ENCODE data around the gene NCBP2. TPM values are rescaled to one million over a fixed set of nuclear protein-coding genes. Genes with fewer than 3 reads are reported as not detected.

Gene NCBP2
- total and polyA plus RNA-seq, 7 donors = 35.7 to 60.7 (median 44.9) TPM

GRCh38 chr3:196969134-196969659 is 26.9 kb upstream of the NCBP2 start:
- TF ChIP-seq POLR2A (IDR thresholded peaks at IDR 0.05) (no peak), POLR2AphosphoS5 (IDR thresholded peaks at IDR 0.05) (no peak), EP300 (IDR thresholded peaks at IDR 0.05) (no peak), CTCF (IDR thresholded peaks at IDR 0.05) (no peak)
- H3K27ac ChIP-seq = peak overlapping the region; percentile 72 to 83 (median 79)
- intact Hi-C loops (cut with DNase I) = loop anchor here (2.0 kb wide), 1 partner anchor 130 kb away; no protein-coding TSS in a partner anchor

GRCh38 chr3:196968233-196969133 is 26.2 kb upstream of the NCBP2 start, which contains the start of gene PIGZ:
TSS of gene PIGZ (minus strand) at chr3:196968833. CDS start at chr3:196952031, 16,802 bp downstream.
- intact Hi-C loops (cut with DNase I) = loop anchor here (2.0 kb wide), 1 partner anchor 130 kb away; no protein-coding TSS in a partner anchor
- WGBS, 2 donors = 1 to 2% methylated on average over 98 of the region's 98 CpGs
- Histone ChIP-seq H3K9me3 (no peaks in the 10 kb centered on the region), H3K27ac (peak within 1 kb of the TSS; percentile 72 to 83 (median 79)), H3K4me3 (peak within 1 kb of the TSS; percentile 72 to 88 (median 76)), H3K36me3 (no peaks in the 10 kb centered on the region), H3K4me1 (peaks cover 0 to 16% (median 11%) of the 10 kb centered on the region in 4 donors), H3K27me3 (no peaks in the 10 kb centered on the region)
- DNase-seq = no peak
- TF ChIP-seq CTCF (IDR thresholded peaks at IDR 0.05) (no peak), EP300 (IDR thresholded peaks at IDR 0.05) (no peak), POLR2AphosphoS5 (IDR thresholded peaks at IDR 0.05) (no peak), POLR2A (IDR thresholded peaks at IDR 0.05) (no peak)

More at GRCh38 chr3:196969134-196969659, 26.9 kb upstream of the NCBP2 start:
- Histone ChIP-seq H3K36me3 (no peaks in the 10 kb centered on the region), H3K9me3 (no peaks in the 10 kb centered on the region), H3K4me1 (peaks cover 0 to 16% (median 11%) of the 10 kb centered on the region in 4 donors), H3K4me3 (peak overlapping the region; percentile 72 to 88 (median 76)), H3K27me3 (no peaks in the 10 kb centered on the region)
- 0% methylated on average over 72 of the region's 72 CpGs for WGBS, 2 donors
- no peak for DNase-seq

- H3K27me3 ChIP-seq = no peaks in the 10 kb centered on the region
- intact Hi-C loops (cut with DNase I) = loop anchor here (2.0 kb wide), 1 partner anchor 129 kb away; no protein-coding TSS in a partner anchor
These were observed 25.3 kb upstream of the NCBP2 start for GRCh38 chr3:196967412-196968232.

More at GRCh38 chr3:196967412-196968232, 25.3 kb upstream of the NCBP2 start:
- WGBS, 2 donors = 68 to 76% methylated on average over 35 of the region's 35 CpGs
- Histone ChIP-seq H3K27ac (peak overlapping the region in 2 of 4 donors; percentile 64 to 78), H3K36me3 (no peaks in the 10 kb centered on the region), H3K9me3 (no peaks in the 10 kb centered on the region), H3K4me3 (peak overlapping the region; percentile 53 to 88 (median 76)), H3K4me1 (peaks cover 0 to 16% (median 11%) of the 10 kb centered on the region in 4 donors)
- no peak for DNase-seq
- TF ChIP-seq EP300 (IDR thresholded peaks at IDR 0.05) (no peak), POLR2AphosphoS5 (IDR thresholded peaks at IDR 0.05) (no peak), CTCF (IDR thresholded peaks at IDR 0.05) (no peak), POLR2A (IDR thresholded peaks at IDR 0.05) (no peak)
